ENCODE results near the gene CYP3A7. TPM values are rescaled to one million over a fixed set of nuclear protein-coding genes. Genes with fewer than 3 reads are reported as not detected.

CYP3A7 gene
- total RNA-seq, 1 experiment from 2014 or later: not detected

- H2AFZ ChIP-seq (ENCODE audit: low read length): no peak overlapping the region
- H3T11ph ChIP-seq (ENCODE audit: low read length): no peak overlapping the region
- H3K9me3 ChIP-seq (ENCODE audit: control insufficient read depth, low read depth, low read length): no peaks in the 10 kb centered on the region
- no peak overlapping the region for H3K4ac ChIP-seq (ENCODE audit: low read depth, low read length)
- H3K27ac Mint-ChIP-seq: no peak overlapping the region
- H2BK15ac ChIP-seq (ENCODE audit: low read depth, low read length): no peak overlapping the region
- no CpG with 5 or more reads among the region's 4 CpGs for WGBS (ENCODE audit: extremely low coverage, insufficient read length, low lambda C conversion rate)
- peaks cover 31% of the 10 kb centered on the region for H3K27me3 Mint-ChIP-seq (ENCODE audit: low read depth)
- H2BK120ac ChIP-seq (ENCODE audit: low read depth, low read length, poor library complexity, severe bottlenecking): no peak overlapping the region
- no peaks in the 10 kb centered on the region for H3K27me3 ChIP-seq (ENCODE audit: insufficient read depth, low read length)
- no peaks in the 10 kb centered on the region for H3K79me1 ChIP-seq (ENCODE audit: insufficient read depth, low read depth, low read length, poor library complexity, severe bottlenecking)
- H4K5ac ChIP-seq (ENCODE audit: insufficient read length, low read depth, low read length): no peak overlapping the region
- no peak overlapping the region for H3K4me3 Mint-ChIP-seq
- no peak for DNase-seq
- H2AK5ac ChIP-seq (ENCODE audit: insufficient read length, low read length): no peak overlapping the region
- no peak overlapping the region for H3K23ac ChIP-seq (ENCODE audit: insufficient read length, low read depth, low read length)
- H2BK5ac ChIP-seq (ENCODE audit: insufficient read length, low read length): no peak overlapping the region
- no peak overlapping the region for H2BK12ac ChIP-seq (ENCODE audit: insufficient read length, low read depth, low read length)
- no peaks in the 10 kb centered on the region for H3K79me2 ChIP-seq (ENCODE audit: insufficient read depth, low read length)
- no peak overlapping the region for H3K4me2 ChIP-seq (ENCODE audit: insufficient read depth, insufficient read length, low read length)
- H3K9ac ChIP-seq (ENCODE audit: extremely low read depth, insufficient read length, low read length): no peak overlapping the region
- no peak overlapping the region for H4K8ac ChIP-seq (replicated peaks; ENCODE audit: insufficient read length, low read depth, low read length)
- H3K14ac ChIP-seq (ENCODE audit: insufficient read depth, low read length): no peak overlapping the region
- H4K91ac ChIP-seq (ENCODE audit: insufficient read length, low read depth, low read length): no peak overlapping the region
- H3K56ac ChIP-seq (ENCODE audit: insufficient read length, low read depth, low read length): no peak overlapping the region
- H3K27ac ChIP-seq (ENCODE audit: insufficient read length, low read depth, low read length): no peak overlapping the region
- no peaks in the 10 kb centered on the region for H3K23me2 ChIP-seq (ENCODE audit: insufficient read length, low read depth, low read length, poor library complexity, severe bottlenecking)
- no peak overlapping the region for H2BK20ac ChIP-seq (ENCODE audit: low read depth, low read length, poor library complexity, severe bottlenecking)
- no peaks in the 10 kb centered on the region for H4K20me1 ChIP-seq (ENCODE audit: control insufficient read depth, insufficient read depth, insufficient read length)
- H3K9me3 Mint-ChIP-seq: no peaks in the 10 kb centered on the region; a peak in 1 of 5 replicates
- no peaks in the 10 kb centered on the region for H3K4me1 ChIP-seq (ENCODE audit: insufficient read depth, low read length)
- no peaks in the 10 kb centered on the region for H3K4me1 Mint-ChIP-seq
- no peak for TF ChIP-seq CTCF (conservative IDR thresholded peaks at IDR 0.05)
- H3K36me3 Mint-ChIP-seq (ENCODE audit: insufficient read depth in 1 of 3, low read depth in 3 of 3): no peaks in the 10 kb centered on the region
- H3K18ac ChIP-seq (ENCODE audit: insufficient read length, low read depth, low read length): no peak overlapping the region
Observed at GRCh38 chr7:99719996-99720769, 14.8 kb downstream of the CYP3A7 start.

All from H9 (cell line).